Esophagus muscularis mucosa (tissue), 3 donors: ENCODE measurements around the gene FRMD4A.

Experiments
- CTCF ChIP-seq, 3 experiments: fragments of 200-600 bp in 2 of 3; fragments of 450-650 bp in 1 of 3; sonication (generic) in 2 of 3; IDR thresholded peaks; one replicate each; pipeline ENCODE4 v1.5.1; 2017 to 2019; ENCODE audit warnings: antibody characterized with exemption in 3 of 3, mild to moderate bottlenecking in 2 of 3, moderate library complexity in 1 of 3
- EP300 ChIP-seq: sonication (generic); formaldehyde crosslinking; IDR thresholded peaks from one replicate; pipeline ENCODE4 v1.6.1; 2017; ENCODE audit warnings: antibody characterized with exemption

GRCh38 chr10:14160299-14160698 is 170.4 kb downstream of the FRMD4A start:
- TF ChIP-seq CTCF (IDR thresholded peaks at IDR 0.05) = no peak
- TF ChIP-seq EP300 = no peak
